ENCODE results near the gene MRPL42.
A peak's percentile ranks its signal among the peaks of the same experiment; 100 is the strongest.
"Not testable (repeated sequence)": the region's sequence is repeated elsewhere in the genome, so short reads cannot be mapped to it uniquely, and the experiment has no call there.

Gene MRPL42

DNA sequence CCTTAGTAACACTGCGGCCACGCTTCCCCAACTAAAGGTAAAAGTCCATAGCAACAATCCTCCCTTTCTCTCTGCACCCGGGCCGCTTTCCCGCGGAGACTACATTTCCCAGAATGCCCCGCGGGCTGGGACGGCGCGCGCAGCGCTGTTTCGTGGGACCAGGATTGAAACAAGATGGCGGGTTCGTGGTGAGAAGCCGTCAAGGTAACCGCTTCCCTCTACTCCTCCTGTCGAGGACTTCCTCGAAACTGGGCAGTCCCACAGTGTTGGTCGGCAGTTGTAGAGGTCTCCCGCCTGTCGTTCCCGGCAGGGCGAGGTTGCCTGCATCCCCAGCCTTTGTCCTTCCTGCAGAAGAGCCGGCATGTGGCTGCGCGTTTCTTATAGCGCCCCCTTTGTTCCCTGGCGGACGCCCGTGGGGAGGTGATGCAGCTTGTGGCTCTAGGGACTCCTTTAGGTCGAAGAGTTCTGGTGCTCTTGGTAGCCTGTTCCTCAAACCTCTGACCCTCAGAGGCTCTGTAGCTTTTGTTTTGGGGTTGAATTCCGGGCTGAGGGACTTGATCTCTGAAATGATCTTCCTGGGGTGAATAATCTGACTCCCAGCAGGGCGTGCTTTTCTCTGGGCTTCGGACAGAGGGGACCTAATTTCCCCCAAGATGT lies at the start of gene MRPL42:
Gene MRPL42 (plus strand): TSS at position 164 of the 657 bp plus-strand sequence. CDS start 1,772 bp downstream, outside the sequence.
- peak; percentile 77 to 89 (median 84) for DNase-seq

DNA sequence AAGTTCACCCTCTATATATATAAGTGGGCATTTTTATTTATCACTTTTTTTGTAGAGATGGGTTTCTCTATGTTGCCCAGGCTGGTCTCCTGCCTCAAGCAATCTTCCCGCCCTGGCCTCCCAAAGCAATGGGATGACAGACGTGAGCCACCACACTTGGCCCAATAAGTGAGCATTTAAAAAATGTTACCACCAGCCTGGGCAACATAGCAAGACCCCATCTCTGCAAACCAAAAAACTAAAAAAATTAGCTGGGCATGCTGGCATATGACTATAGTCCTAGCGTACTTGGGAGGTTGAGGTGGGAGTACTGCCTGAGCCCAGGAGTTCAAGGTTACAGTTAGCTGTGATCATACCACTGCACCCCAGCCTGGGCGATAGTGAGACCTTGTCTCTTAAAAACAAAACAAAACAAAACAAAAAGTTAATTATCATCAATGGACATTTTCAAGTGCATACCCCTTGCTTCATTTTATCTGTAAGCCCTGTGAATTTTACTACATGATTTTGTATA lies 49.3 kb upstream of the MRPL42 start:
- no peak for DNase-seq

DNA sequence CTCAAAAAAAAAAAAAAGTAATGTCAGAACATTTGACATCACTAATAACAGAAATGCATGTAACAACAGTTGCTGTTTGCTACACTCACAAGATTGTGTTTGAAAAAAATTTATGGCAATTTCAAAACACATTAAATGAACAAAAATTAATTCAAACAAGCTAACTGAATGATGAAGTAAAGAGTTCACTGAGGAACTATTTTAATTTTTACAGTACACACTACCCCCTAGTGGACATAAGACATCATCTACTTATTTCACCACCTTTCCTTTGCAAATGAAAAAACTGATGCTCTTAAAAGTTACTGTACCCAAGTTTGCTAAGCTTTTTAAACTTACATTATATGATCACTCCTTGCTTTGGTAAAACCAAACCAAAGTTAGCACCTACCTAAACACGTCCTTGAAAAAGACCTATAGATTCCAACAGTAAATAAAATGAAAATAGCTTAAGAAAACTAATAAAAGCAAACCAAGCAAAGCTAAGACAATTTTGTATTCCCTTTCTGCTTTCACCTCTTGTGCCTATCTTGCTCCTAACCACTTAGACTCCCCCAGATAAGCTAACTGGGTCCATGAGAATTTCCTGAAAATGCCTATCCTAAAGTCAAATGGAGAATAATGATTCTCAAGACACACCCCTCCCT lies 47.8 kb upstream of the MRPL42 start:
- no peak for DNase-seq

DNA sequence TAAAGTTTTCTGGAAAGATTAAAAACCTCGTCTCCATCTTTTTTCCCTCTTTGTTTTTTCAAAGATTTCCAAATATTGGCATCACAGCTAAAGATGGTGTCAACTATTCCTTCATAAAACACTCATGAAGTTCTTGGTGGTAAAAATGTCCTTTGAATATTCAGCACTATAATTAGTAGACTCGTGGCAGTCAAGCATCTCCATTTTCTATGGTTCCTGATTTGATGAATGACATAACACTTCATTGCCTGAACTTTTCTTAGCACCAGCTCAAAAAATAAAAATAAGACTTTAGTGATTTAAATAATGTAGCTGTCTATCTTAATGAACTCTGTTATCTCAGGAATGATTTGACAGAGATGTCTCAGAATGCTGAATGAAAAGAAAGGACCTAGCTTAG lies 45.3 kb upstream of the MRPL42 start:
- DNase-seq: no peak

GRCh38 chr12:93425736-93426411 lies 41.4 kb upstream of the MRPL42 start:
- DNase-seq: no peak

DNA sequence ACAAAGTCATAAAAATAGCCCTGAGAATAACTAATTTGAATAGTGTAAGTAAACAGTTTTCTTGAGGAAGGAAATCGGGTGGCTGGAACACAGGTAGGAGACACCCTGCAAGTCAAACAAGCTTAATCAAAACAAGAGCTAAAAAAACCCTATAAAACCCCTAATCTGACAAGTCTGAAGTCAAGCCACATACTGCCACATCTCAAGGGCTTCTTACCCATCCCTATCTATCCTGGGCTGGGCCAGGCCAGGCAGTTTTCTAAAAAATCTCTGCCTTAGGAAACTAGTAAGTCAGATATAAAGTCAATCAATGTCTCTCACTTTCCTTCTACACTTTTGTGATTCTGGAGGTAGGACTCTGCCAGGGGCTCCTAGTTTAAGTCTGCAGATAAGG lies 40.9 kb upstream of the MRPL42 start:
- DNase-seq: no peak

- DNase-seq: no peak
Measured at GRCh38 chr12:93427779-93428564, 39.3 kb upstream of the MRPL42 start.

DNA sequence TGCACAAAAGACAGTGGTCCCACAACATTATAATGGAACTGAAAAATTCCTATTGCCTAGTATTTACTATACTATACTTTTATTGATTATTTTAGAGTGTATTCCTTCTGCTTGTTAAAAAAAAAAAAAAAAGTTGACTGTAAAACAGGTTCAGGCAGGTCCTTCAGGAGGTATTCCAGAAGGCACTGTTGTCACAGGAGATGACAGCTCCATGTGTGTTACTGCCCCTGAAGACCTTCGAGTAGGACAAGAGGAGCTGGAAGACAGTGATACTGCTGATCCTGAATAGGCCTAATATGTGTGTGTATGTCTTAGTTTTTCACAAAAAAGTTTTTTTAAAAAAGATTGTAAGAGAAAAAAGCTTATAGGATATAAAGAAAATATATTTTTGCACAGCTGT lies 37.9 kb upstream of the MRPL42 start:
- DNase-seq: no peak

- no peak for DNase-seq
Measured at GRCh38 chr12:93429852-93430251, 37.5 kb upstream of the MRPL42 start.

DNA sequence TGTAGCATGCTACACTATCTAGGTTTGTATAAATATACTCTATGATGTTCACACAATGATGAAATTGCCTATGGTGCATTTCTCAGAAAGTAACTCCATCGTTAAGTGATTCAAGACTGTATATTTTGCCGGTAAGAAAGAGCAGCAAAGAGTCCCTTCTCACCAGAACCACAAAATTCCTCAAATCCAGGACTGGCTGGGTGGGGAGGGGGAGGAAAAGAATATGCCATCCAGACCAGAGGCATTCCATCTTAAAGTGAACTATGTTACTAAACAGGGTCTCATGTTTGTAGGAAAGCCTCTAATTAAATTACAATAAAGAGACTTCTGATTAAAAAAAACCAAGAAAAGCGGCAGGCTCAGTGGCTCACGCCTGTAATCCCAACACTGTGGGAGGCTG lies 37.0 kb upstream of the MRPL42 start:
- no peak for DNase-seq

DNA sequence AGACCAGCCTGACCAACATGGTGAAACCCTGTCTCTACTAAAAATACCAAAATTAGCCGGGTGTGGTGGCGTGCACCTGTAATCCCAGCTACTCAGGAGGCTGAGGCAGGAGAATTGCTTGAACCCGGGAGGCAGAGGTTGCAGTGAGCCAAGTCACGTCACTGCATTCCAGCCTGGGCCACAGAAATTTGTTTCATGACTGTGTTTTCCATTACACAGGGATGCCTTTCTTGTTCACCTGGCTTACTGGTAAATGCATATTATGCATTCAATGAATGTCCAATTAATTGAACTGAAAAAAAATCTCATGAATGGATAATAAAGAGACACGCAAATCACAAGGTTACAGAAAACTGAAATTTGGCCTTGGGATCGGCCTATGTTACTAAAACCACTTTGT lies 35.3 kb upstream of the MRPL42 start:
- DNase-seq: not testable (repeated sequence)

- DNase-seq: no peak
Measured at GRCh38 chr12:93434256-93434865, 33.0 kb upstream of the MRPL42 start.

- DNase-seq: no peak
Measured at GRCh38 chr12:93438266-93439050, 28.9 kb upstream of the MRPL42 start.

- no peak for DNase-seq
Measured at GRCh38 chr12:93440043-93440835, 27.1 kb upstream of the MRPL42 start.

GRCh38 chr12:93441081-93441616 lies 26.2 kb upstream of the MRPL42 start:
- DNase-seq: peak in 2 of 4 experiments; percentile 20 to 36

- DNase-seq: peak; percentile 94 to 97 (median 95)
Measured at GRCh38 chr12:93441617-93442410, 25.5 kb upstream of the MRPL42 start, which contains the start of gene UBE2N. TSS of gene UBE2N (minus strand) at chr12:93441947. CDS start at chr12:93441884, 63 bp downstream.

- no peak for DNase-seq
Measured at GRCh38 chr12:93442411-93443340, 24.6 kb upstream of the MRPL42 start.

GRCh38 chr12:93443576-93443975 lies 23.7 kb upstream of the MRPL42 start:
- no peak for DNase-seq

Measured in activated CD4-positive, CD25-positive, alpha-beta regulatory T cell (primary cell).